Skin of body (tissue), 2 donors: ENCODE measurements around the gene CDK11A. TPM values are rescaled to one million over a fixed set of nuclear protein-coding genes. Genes with fewer than 3 reads are reported as not detected.
"Not testable (repeated sequence)": the region's sequence is repeated elsewhere in the genome, so short reads cannot be mapped to it uniquely, and the experiment has no call there.

ENCODE experiments used
- DNase-seq: peaks from one replicate; lab custom pipeline; 2025; lab: John Stamatoyannopoulos, UW
- total RNA-seq: library from RNA; depleted of rRNA; stranded (reverse); fragments of >200 nt; gene quantifications from one replicate; pipeline ENCODE4 v1.2.3, GENCODE V29; 2014

CDK11A gene
- total RNA-seq, 1 donor from 2014 or later: 25.4 TPM

DNA sequence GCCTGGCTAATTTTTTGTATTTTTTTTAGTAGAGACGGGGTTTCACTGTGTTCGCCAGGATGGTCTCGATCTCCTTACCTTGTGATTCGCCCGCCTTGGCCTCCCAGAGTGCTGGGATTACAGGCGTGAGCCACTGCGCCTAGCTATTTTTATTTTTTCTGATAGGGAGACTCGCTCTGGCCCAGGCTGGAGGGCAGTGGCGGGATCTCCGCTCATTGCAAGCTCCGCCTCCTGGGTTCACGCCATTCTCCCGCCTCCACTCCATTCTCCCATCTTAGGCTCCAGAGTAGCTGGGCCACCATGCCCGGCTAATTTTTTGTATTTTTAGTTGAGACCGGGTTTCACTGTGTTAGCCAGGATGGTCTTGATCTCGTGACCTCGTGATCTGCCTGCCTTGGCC, 1.9 kb upstream of the CDK11A start:
- DNase-seq: not testable (repeated sequence)

DNA sequence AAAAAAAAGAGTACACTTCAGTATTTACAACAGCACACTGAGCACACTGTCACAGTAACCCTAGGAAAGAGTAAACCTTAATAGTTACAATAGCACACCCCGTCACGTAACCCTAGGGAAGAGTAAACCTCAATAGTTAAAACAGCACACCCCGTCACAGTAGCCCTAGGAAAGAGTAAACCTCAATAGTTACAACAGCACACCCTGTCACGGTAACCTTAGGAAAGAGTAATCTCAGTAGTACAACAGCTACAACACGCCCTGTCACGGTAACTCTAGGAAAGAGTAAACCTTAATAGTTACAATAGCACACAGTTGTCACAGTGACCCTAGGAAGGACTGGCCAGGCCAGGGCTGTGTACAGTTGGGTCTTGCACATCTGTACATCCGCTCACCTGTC, 3.0 kb downstream of the CDK11A start:
- no peak for DNase-seq

DNA sequence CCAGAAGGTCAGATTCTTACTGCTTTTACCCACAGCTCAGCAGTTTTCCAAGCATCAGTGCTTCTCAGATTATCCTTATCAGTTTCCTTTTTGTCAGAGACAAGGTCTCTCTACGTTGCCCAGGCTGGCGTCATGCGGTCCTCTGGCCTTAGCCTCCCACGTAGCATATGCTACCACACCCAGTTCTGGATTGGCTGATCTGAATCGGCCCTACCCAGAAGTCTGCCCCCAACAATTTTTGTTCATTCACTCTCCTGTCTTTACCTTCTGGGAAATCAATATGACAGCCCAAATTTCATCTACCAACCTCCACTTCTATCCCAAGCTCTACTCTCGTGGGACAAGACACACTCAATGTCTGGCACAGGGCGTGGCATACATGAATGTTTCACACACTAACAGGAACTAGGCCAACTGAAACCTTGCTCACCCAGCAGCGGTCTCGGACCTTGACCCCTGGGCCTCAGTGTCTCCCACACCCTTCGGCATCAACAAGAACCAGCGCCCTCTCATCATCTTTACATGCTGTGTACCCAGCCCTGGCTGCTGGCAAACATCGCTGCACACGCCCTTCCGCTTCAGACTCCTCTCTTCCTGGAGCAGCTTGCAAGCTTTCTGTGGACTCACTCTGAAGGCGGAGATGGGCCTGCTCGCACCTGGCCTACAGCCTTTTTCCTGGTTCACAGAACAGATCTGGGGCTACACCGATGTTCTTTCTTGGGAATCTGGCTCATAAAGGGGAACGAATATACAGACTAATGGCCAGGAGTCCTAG, 8.9 kb downstream of the CDK11A start:
- DNase-seq: not testable (repeated sequence)

DNA sequence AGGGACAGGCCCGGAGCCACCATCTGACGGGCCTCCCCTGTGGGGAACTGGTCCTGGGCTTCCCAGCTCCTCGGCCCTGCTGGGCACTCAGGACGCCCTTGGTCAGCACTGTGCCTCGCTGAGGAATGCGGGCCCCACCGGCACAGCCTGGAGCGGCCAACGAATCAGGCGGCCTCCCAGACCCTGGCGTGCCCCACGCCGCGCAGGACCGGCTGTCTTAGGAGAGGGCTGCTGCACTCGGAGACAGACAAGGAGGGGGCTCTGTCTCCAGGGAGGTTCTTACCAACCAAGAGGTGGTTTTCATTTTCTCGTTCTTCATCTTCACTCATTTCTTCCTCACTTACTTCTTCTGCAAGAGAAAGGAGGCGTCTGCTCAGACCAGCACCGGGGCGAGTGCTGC, 16.3 kb downstream of the CDK11A start:
- not testable (repeated sequence) for DNase-seq

DNA sequence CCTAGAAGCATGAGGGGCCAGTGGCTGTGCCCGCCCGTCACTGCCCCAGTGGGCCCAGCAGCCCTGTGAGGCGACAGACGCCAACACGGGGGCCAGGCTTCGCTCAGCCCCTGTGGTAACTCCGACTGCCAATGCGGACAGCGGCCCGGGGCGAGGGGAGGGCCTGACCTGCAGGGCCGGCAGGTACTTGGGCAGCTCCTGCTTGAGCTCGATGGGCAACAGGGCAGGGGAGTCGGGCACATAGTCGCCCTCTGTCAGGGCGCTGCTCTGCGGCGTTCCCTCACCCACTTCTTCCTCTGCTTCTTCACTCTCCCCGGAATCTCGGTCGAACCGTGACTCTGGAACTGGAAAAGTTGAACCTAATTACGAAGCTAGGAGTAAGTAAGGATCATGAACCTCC, 16.9 kb downstream of the CDK11A start:
- DNase-seq: not testable (repeated sequence)

DNA sequence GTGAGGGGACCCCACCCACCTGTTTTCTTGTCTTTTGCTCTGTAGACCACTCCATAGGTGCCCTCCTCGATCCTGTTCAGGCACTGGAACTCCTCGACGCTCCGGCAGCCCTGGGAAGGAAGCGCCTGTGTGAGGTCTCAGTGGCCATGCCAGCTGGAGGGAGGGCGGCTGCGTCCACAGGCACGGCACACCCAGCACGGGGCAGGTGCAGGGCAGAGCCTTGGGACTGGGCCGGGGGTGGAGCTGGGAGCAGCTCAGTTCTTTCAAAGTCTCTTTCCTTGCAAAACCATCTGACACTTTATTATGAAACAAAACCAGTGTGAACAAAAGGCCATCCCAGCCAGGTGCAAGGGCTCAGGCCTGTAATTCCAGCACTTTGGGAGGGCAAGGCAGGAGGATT, 18.5 kb downstream of the CDK11A start:
- DNase-seq: not testable (repeated sequence)

DNA sequence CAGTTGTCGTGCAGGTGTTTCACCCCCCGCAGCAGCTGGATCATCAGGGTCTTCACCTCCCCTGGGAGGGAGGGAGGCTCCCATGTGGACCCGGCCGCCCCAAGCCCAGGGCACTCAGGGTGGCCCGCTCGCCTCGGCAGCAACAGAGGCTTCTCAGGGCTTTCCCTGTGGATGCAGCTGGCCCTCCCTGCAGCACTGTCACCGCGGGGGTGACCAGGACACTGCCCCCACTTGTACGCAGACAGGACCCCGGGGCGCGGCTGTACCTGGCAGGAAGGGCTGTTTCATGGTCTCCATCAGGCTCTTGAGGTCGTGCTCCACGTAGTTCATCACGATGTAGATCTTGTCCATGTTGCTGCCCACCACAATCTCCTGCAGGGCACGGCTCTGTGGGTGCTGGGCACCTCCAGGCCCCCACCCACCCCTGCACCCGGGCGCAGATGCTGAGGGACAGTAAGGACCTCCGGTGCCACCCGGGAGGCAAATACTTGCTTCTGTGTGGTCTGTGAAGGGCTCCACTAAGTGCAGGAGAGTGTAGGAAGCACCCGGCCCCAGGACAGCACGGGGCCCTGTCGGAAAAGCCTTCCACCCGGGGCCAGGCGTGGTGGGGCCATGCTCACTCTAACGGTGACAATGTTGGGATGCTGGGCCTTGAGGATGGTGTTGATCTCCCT, 19.7 kb downstream of the CDK11A start:
- DNase-seq: not testable (repeated sequence)

DNA sequence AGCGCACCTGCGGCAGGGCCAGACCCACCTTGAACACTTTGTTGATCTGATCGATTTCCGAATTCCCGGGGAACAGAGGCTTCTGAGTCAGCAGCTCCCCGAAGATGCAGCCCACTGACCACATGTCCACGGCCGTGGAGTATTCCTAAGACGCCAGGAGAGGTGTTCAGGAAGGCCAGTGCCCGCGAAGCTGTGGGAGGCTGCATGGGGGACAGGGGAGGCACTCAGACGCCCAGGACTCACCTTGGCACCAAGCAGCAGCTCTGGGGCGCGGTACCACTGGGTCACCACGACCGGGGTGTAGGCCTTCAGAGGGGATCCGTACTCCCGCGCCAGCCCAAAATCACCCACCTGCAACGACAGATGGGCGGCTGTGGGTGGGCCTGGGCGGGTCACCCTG, 20.4 kb downstream of the CDK11A start:
- no peak for DNase-seq

DNA sequence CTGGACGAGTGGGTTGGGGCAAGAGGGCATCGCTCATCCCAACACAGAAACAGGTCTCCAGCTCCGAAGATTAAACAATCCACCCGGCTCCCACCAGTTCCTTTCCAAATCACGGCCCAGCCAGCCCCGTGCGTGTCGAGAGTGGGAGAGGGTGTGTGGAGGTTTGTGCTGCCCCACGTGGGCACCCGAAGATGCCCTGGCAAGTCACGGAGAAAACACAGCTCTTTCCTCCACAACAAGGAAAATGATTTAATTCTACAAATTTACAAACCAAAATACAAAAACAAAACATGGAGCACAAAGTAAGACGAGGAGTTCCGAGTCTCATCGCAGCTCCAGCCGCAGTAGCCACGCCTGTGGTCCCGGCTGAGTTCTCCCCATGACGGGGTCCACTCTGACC, 21.7 kb downstream of the CDK11A start:
- not testable (repeated sequence) for DNase-seq

DNA sequence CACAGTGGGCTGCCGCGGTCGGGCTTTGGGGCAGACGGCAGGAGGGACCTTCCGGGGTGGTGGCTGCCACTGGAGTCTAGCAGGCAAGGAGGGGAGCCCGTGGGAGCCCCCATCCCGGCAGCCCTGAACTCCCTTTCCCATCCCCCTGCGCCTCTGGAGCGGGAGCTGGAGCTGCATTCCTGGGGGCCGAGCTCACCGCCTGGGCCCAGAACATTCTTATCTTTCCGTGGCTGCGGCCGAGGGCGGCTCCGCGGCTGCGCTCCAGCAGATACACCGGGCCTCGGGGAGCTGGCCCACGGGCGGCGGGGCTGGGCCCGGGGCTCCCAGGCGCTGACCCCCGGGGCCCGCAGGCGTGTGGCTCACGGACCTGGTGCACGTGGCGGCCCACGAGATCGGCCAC, 23.6 kb downstream of the CDK11A start:
- not testable (repeated sequence) for DNase-seq

DNA sequence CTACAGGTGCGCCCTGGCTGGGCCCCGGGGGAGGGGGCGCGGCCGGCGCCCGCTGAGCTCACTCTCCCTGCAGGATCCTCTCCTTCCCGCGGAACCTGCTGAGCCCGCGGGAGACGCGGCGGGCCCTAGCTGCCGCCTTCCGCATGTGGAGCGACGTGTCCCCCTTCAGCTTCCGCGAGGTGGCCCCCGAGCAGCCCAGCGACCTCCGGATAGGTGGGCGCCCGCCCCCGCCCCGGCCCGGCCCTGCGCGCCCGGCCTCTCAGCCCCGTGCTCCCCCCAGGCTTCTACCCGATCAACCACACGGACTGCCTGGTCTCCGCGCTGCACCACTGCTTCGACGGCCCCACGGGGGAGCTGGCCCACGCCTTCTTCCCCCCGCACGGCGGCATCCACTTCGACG, 24.1 kb downstream of the CDK11A start:
- DNase-seq: not testable (repeated sequence)

DNA sequence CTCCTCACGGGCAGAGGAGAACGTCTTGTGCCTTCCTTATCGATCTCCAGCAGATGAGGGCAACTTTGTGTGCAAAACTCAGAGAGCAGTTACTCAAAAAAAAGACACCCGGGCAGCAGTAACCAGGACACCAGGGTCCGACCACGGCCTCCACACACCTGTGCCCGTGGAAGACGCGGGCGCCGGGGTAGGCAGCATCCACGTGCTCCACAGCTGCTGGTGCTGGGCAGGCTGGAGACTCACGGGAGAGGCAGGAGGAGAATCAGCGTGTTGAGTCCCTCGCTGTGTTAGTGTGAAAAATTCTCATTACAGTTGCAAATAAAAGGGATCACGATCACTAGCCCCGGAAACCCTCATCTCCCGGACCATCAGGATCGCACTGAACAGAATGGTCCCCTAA, 25.1 kb downstream of the CDK11A start:
- DNase-seq: not testable (repeated sequence)

DNA sequence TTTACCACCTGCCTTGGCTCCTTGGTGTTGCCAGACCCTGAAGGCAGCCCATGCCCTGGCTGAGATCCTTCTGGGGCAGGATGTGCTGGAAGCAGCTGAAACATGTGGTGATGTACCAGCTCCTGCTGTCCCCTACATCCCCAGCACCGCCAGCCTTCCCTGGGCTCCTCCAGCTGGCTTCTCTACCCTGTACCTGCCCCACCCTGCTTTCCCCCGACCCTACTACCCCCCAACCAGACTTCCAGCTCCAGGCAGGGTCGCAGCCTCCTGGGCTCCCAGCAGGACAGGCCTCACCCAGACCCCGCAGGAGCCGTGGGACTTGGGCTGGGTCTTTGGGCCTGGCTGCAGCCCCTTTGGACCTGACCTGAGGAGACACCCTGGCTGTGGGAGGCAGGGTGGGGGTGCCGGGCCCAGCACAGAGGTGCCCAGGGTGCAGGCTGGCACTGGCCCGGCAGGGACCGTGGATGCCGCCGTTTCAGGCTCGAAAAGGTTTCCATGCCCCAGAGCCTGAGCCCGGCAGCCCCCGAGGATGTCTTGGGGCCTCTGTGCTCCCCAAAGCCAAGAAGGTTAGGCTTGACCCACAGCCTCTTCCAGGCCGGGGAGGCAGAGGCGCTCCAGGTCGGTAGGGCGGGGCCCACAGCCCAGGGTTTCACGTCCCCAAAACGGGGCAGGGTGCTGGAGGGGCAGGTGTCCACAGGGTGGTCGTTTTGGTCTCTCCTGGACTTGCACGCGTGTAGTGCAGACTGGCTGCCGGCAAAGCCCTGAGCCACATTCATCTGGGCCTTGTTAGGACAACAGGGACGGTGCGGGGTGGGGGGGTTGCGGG, 26.6 kb downstream of the CDK11A start:
- DNase-seq: not testable (repeated sequence)

DNA sequence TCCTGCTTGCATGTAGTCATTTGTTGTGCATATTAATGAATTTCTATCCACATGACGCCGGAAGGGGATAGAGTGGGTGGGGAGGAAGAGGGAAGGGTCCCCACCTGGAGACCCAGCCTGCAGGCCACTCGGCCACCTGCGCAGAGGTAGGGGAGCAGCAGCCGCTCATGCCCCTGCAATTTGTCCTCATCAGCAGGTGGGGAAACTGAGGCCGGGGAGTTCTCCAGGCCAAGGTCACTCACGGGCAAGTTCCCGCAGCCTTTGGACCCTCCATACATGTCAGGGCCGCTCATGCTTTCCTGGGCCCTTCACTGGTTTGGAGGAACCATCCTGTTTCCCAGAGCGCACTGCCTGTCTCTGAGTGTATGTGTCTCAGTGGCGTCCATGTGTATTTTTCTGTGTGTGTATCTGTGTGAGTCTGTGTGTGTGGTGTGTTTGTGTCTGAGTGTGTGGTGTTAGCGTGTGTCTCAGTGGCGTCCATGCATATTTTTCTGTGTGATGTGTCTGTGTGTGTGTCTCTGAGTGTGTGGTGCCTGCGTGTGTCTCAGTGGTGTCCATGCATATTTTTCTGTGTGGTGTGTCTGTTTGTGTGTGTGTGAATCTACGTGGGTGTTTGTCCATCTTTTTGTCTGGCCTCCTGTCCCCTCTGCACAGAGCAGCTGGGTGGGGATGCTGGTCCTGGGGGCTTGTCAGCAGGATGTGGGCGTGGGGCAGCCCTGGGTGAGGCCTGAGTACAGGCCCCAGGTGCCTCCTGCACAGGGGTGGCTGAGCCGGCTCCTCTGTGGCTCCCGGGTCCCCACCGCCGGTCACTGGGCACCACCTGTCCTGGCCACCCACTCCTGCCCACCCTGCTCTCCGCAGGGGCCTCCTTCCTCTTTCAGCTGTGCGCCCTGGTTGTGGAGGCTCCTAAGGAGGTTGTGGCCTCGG, 27.5 kb downstream of the CDK11A start:
- not testable (repeated sequence) for DNase-seq

DNA sequence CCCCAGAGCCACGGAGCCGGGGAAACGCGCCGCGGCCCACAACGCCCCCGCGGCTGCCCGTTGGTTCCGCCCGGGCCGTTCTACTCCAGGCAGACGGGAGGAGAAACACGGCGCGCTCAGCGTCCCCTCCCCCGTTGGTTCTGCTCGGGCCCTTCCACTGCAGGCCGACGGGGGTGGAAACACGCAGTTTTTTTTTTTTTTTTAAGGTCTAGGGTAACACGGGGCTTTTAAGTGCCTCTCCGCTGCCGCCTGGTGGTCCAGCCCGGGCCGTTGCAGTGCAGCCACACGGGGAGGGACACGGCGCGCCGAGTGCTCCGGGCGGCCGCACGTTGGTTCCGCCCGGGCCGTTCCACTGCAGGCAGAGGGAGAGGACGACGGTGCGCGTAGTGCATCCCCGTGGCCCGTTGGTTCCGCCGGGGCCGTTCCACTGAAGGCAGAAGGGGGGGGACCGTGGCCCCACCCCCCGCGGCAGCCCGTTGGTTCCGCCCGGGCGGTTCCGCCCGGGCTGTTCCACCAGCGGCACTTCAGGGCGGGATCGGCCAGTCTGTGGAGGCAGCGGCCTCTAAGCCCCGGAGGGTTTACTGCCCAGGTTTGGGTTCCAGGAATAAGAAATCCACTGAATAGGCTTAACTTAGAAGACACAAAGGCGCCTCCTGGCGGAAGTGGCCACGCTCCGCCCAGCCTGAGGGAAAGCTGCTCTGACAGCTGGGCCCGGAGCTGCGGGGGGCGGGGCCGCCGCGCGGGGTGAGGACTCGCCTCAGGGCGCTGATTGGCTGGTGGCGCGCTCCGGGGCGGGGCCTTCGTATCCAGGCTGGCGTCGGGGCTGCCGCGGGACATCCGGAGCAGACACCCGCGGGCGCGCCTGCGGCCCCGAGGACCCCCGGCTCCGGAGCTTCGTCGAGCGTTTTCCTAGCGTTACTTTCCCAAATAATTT, 31.2 kb downstream of the CDK11A start, which contains the start of gene SLC35E2B:
TSS of gene SLC35E2B (minus strand) at position 82 of the 934 bp plus-strand sequence. CDS start 16,096 bp downstream, outside the sequence.
- DNase-seq: peak; percentile 94

DNA sequence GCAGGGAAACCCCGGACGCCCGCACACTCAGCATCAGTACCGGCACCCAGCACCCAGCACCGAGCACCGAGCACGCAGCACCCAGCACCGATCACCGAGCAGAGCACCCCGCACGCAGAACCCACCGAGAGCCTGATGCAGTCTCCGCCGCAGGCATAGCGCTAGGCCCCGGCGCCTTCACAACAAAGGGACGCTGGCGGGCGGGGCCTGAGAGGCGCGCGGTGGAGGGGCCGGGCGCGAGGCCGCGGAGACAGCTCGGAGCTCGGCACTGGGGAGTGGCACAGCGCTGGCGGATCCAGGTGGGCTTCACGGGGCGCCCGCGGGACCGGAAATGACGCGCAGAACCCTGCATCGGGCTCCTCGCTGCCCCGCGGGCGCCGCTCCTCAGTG, 31.8 kb downstream of the CDK11A start:
- DNase-seq: peak; percentile 6

DNA sequence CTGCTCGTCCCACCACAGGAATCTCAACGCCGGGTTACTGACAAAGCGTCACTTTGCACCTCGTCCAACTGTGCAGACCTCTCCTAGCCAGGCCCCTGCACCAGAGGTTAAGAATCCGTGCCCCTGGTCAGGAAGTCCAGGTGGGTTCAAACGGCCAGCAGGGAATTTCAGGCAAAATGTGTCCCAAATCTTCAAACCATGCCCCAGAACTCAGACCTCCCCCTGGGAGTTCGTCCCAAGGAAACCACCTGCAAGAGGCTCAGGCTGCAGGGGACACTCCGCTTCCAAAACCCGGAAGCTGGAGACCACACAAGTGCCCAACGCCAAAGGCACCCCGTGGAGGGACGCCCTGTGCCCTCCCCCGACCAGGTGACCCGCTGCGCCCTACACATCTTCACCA, 32.7 kb downstream of the CDK11A start:
- not testable (repeated sequence) for DNase-seq

DNA sequence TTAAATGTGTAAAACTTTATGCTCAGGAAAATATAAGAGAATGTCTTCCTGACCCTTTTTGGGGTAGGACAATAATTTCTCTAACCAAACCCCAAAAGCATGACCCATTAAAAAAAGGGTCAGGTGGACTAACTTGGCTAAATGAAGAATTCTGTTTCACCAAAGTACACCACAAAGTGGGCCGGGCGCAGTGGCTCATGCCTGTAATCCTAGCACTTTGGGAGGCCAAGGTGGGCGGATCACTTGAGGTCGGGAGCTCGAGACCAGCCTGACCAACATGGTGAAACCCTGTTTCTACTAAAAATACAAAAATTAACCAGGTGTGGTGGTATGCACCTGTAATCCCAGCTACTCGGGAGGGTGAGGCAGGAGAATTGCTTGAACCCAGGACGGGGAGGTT, 34.6 kb downstream of the CDK11A start:
- DNase-seq: not testable (repeated sequence)

DNA sequence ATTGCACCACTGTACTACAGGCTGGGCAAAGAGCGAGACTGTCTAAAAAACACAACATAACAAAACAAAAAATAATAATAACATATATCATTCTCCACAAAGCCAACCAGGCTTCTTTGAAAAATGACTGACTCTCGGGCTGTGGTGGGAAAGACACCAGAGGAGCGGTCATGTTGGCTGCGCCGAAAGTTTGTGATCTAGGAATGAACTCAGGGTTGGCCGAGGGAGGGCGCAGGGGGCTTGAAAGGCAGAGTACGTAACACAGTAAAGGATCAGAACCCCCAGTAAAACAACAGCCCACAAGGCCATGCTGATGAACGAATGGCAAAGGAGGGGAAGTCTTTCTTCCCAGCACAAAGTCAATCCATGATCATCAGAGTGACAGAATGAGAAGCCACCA, 36.3 kb downstream of the CDK11A start:
- no peak for DNase-seq
